Endothelial cell of hepatic sinusoid (primary cell): ENCODE results near the gene THOP1.

Experiments
- in situ Hi-C: cut with HindIII; loops from 2 replicates; pipeline ENCODE4 v1.10.0; 2017; ENCODE audit warnings: low sequenced_read_pairs

The THOP1 gene

DNA sequence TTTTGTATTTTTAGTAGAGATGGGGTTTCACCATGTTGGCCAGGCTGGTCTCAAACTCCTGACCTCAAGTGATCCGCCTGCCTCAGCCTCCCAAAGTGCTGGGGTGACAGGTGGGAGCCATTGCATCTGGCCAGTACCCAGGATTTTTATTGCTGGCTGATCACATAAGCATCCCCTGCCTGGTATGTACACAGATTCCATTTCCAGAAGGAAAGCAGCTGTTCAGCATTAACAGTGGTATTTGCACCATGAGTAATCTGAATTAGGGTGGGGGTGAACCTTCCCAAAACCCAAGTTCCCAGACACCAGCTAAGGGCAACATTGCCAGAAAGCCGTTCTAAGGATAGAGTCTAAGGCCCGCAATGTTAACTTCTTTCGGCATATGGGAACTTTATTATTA, 63.3 kb downstream of the THOP1 start:
- in situ Hi-C loops = no loop called here

DNA sequence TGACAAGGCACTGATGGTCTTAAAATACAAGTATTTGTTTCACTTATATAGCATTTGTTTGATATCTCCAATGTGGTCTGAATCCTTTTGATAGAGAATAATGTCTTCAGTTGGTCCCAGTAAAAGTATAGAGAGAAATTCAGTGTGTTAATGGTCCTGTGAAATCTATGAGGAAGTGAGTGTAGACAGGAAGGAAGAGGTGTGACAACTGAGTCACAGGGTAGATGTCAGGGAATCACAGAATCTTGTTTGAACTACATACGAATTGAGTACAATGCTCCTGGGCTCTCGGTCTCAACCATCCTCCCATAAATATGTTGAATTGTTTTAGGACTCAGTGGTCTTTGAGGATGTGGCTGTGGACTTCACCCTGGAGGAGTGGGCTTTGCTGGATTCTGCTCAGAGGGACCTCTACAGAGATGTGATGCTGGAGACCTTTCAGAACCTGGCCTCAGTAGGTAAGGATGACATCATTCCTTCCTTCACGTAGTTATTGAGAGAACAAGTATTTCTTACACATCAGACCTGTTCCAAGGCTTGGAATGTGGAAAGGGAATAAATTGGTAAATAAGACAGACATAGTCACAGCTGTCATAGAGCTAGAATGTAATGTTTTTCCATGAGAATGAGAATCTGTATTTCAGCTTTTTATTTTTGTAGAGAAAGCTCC, 65.1 kb downstream of the THOP1 start:
- in situ Hi-C loops = loop anchor here (25.0 kb wide), 1 partner anchor 163 kb away; no protein-coding TSS in a partner anchor

DNA sequence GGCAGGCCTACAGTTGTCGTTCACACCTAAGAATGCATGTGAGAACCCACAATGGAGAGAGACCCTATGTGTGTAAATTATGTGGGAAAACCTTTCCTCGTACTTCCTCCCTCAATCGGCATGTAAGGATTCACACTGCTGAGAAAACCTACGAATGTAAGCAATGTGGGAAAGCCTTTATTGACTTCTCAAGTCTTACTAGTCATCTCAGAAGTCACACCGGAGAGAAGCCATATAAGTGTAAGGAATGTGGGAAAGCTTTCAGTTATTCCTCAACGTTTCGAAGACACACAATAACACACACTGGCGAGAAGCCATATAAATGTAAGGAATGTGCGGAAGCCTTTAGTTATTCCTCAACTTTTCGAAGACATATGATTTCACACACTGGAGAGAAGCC, 67.3 kb downstream of the THOP1 start:
- in situ Hi-C loops = loop anchor here (25.0 kb wide), 1 partner anchor 165 kb away; no protein-coding TSS in a partner anchor

DNA sequence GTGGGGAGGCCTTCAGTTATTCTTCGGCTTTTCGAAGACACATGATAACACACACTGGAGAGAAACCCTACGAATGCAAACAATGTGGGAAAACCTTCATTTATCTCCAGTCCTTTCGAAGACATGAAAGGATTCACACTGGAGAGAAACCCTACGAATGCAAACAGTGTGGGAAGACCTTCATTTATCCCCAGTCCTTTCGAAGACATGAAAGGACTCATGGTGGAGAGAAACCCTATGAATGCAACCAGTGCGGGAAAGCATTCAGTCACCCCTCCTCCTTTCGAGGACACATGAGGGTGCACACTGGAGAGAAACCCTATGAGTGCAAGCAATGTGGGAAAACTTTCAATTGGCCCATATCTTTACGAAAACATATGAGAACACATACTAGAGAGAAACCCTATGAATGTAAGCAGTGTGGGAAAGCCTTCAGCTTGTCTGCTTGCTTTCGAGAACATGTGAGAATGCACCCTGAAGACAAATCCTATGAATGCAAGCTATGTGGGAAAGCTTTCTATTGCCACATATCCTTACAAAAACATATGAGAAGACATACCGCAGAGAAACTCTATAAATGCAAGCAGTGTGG, 67.8 kb downstream of the THOP1 start:
- in situ Hi-C loops = loop anchor here (25.0 kb wide), 1 partner anchor 166 kb away; no protein-coding TSS in a partner anchor

DNA sequence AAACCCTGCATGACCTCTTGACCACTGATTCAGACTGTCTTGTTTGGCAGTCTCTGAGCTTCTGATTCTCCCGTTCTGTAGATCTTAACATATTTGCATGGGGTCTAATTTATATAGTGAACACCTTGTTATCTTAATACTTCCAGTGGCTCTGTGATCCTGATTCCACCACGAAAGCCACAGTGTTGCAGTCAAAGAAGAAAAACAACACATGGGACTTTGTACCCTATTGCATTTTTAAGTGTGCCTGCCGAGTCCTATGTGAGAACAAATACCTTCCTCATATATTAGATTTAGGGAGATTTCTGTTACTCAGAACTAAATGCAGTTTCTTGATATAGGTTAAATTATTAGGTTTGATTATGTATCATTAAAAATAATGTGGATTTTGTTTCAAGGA, 69.5 kb downstream of the THOP1 start:
- in situ Hi-C loops = loop anchor here (25.0 kb wide), 1 partner anchor 168 kb away; no protein-coding TSS in a partner anchor

DNA sequence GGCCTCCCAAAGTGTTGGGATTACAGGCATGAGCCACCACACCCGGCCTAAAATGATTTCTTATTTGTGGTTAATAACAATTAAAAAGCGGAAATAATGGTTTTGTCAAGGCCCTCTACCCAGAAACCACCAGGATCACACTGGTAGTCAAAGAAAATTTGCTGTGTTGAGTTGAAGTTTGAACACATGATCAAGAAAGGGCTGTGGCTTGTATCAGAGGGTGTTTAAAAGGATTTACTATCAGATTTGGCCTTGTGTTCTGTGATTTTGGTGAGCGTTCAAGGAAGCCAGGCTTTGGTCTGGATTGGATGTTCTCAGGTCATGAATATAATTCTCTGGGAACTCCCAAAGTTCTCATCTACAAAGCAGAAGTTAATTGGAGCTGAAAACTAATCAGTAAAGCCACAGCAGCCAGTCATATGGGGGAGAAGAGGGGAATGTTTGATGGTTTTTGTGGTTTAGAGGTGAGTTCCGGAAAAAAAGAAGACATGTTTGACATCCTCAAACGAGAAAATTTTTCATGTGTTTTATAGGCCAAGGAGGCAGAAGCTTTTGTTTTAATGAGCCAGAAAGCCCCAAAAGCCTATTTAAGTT, 71.3 kb downstream of the THOP1 start:
- in situ Hi-C loops = loop anchor here (25.0 kb wide), 1 partner anchor 169 kb away; no protein-coding TSS in a partner anchor

DNA sequence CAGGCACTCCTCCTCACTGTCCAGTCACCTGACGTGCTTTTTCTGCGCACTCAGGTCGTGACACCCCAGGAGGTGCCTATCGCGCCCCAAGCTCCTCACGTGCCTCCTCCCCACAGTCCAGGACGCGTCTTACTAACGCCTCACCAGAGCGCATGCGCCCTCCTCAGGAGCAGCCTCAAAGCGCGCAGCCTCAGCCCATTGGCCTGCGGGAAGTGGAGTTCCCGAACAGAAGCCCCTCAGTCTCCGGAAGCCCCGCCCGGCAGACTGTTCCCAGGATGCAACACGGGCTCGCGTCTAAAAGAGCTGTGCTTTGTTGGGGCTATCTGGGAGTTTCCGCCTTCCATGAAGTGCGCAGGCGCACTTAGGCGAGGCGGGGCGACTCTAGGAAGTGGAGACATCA, 73.6 kb downstream of the THOP1 start:
- in situ Hi-C loops = loop anchor here (25.0 kb wide), 1 partner anchor 172 kb away; no protein-coding TSS in a partner anchor

DNA sequence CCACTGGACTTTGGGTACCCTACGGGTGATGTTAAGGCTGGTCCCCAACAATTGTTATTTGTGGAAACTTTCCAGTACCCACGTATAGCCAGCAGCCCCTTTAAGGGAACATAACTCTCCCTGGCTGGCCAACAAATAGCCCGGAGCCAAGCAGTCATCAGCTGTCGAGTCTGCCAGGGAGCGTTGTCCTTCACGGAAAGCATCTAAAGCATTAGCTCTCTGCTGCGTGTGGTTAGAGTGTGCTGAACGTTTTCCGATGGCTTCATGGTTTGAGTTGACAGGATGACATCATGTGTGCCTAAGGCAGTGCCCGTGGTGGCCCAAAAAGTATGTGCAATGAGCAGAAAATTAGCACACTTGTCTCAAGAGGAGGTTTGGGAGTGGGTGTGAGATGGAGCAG, 78.5 kb downstream of the THOP1 start:
- in situ Hi-C loops = loop anchor here (25.0 kb wide), 1 partner anchor 177 kb away; no protein-coding TSS in a partner anchor
